ENCODE results near the gene CDK12. TPM values are rescaled to one million over a fixed set of nuclear protein-coding genes. Genes with fewer than 3 reads are reported as not detected.

CDK12 gene
- total and polyA plus RNA-seq, 2 donors (not counting 1 experiment from before 2014, with no cell fraction given): 19.4 to 24.9 TPM

- no peak overlapping the region for H3K4me3 ChIP-seq (replicated peaks in 1 of 4; ENCODE audit: control extremely low read depth in 1 of 4, insufficient read depth in 1 of 4, low read depth in 3 of 4, low read length in 4 of 4)
- H3K4me1 ChIP-seq (ENCODE audit: control insufficient read depth, extremely low read depth, insufficient read depth, low read length): no peaks in the 10 kb centered on the region
- H3K27ac ChIP-seq (ENCODE audit: insufficient read depth, low read length): no peak overlapping the region
- H3K4me2 ChIP-seq (ENCODE audit: extremely low read depth, insufficient read depth, low read length): no peak overlapping the region
- peaks cover 4% of the 10 kb centered on the region for H3K36me3 ChIP-seq (ENCODE audit: control insufficient read depth, insufficient read depth, low read length)
- H4K20me1 ChIP-seq (ENCODE audit: control insufficient read depth, extremely low read depth, insufficient read depth, low read length): no peaks in the 10 kb centered on the region
- H3K9ac ChIP-seq (ENCODE audit: insufficient read depth, low read length): no peak overlapping the region
- H3K79me2 ChIP-seq (ENCODE audit: control insufficient read depth, insufficient read depth, low read length): peaks cover 9% of the 10 kb centered on the region
- no peaks in the 10 kb centered on the region for H3K9me3 ChIP-seq (ENCODE audit: control insufficient read depth, insufficient read depth, low read depth, low read length)
- TF ChIP-seq CTCF (conservative IDR thresholded peaks at IDR 0.05 in 1 of 2, IDR thresholded peaks at IDR 0.05 in 1 of 2; ENCODE audit: low read depth in 1 of 2, low read length in 2 of 2) (no peak), EZH2 (IDR thresholded peaks at IDR 0.05; ENCODE audit: low read length, missing control alignments) (no peak)
- DNase-seq (ENCODE audit: low read depth in 2 of 2): no peak
- H2AFZ ChIP-seq (ENCODE audit: low read length): no peak overlapping the region
- H3K27me3 ChIP-seq (ENCODE audit: control insufficient read depth, insufficient read depth, low read length): no peaks in the 10 kb centered on the region
Measured at GRCh38 chr17:39443326-39443725, 18.0 kb upstream of the CDK12 start.

- Histone ChIP-seq H2AFZ (ENCODE audit: low read length) (no peak overlapping the region), H3K4me1 (ENCODE audit: control insufficient read depth, extremely low read depth, insufficient read depth, low read length) (no peaks in the 10 kb centered on the region), H3K27me3 (ENCODE audit: control insufficient read depth, insufficient read depth, low read length) (no peaks in the 10 kb centered on the region), H3K4me2 (ENCODE audit: extremely low read depth, insufficient read depth, low read length) (no peak overlapping the region), H3K9ac (ENCODE audit: insufficient read depth, low read length) (no peak overlapping the region), H3K36me3 (ENCODE audit: control insufficient read depth, insufficient read depth, low read length) (peaks cover 4% of the 10 kb centered on the region), H4K20me1 (ENCODE audit: control insufficient read depth, extremely low read depth, insufficient read depth, low read length) (no peaks in the 10 kb centered on the region), H3K27ac (ENCODE audit: insufficient read depth, low read length) (no peak overlapping the region), H3K4me3 (replicated peaks in 1 of 4; ENCODE audit: control extremely low read depth in 1 of 4, insufficient read depth in 1 of 4, low read depth in 3 of 4, low read length in 4 of 4) (no peak overlapping the region), H3K79me2 (ENCODE audit: control insufficient read depth, insufficient read depth, low read length) (peaks cover 33% of the 10 kb centered on the region), H3K9me3 (ENCODE audit: control insufficient read depth, insufficient read depth, low read depth, low read length) (no peaks in the 10 kb centered on the region)
- no peak for DNase-seq (ENCODE audit: low read depth in 2 of 2)
- TF ChIP-seq CTCF (conservative IDR thresholded peaks at IDR 0.05 in 1 of 2, IDR thresholded peaks at IDR 0.05 in 1 of 2; ENCODE audit: low read depth in 1 of 2, low read length in 2 of 2): no peak
- TF ChIP-seq EZH2 (IDR thresholded peaks at IDR 0.05; ENCODE audit: low read length, missing control alignments): no peak
Measured at GRCh38 chr17:39447561-39447960, 13.7 kb upstream of the CDK12 start.

- DNase-seq (ENCODE audit: low read depth in 2 of 2): no peak
- H3K4me2 ChIP-seq (ENCODE audit: extremely low read depth, insufficient read depth, low read length): peak overlapping the region; percentile 85
- peaks cover 33% of the 10 kb centered on the region for H3K79me2 ChIP-seq (ENCODE audit: control insufficient read depth, insufficient read depth, low read length)
- no peaks in the 10 kb centered on the region for H4K20me1 ChIP-seq (ENCODE audit: control insufficient read depth, extremely low read depth, insufficient read depth, low read length)
- H3K4me1 ChIP-seq (ENCODE audit: control insufficient read depth, extremely low read depth, insufficient read depth, low read length): no peaks in the 10 kb centered on the region
- peak overlapping the region; percentile 22 for H3K27ac ChIP-seq (ENCODE audit: insufficient read depth, low read length)
- H2AFZ ChIP-seq (ENCODE audit: low read length): no peak overlapping the region
- TF ChIP-seq CTCF (conservative IDR thresholded peaks at IDR 0.05 in 1 of 2, IDR thresholded peaks at IDR 0.05 in 1 of 2; ENCODE audit: low read depth in 1 of 2, low read length in 2 of 2) (no peak), EZH2 (IDR thresholded peaks at IDR 0.05; ENCODE audit: low read length, missing control alignments) (no peak)
- H3K27me3 ChIP-seq (ENCODE audit: control insufficient read depth, insufficient read depth, low read length): no peaks in the 10 kb centered on the region
- peak overlapping the region; percentile 63 to 99 (median 76) for H3K4me3 ChIP-seq (replicated peaks in 1 of 4; ENCODE audit: control extremely low read depth in 1 of 4, insufficient read depth in 1 of 4, low read depth in 3 of 4, low read length in 4 of 4)
- H3K9ac ChIP-seq (ENCODE audit: insufficient read depth, low read length): no peak overlapping the region
- peaks cover 2% of the 10 kb centered on the region for H3K36me3 ChIP-seq (ENCODE audit: control insufficient read depth, insufficient read depth, low read length)
- no peaks in the 10 kb centered on the region for H3K9me3 ChIP-seq (ENCODE audit: control insufficient read depth, insufficient read depth, low read depth, low read length)
Measured at GRCh38 chr17:39450051-39450450, 11.2 kb upstream of the CDK12 start.

Measured in fibroblast of lung (primary cell).